ENCODE results near the gene ITGA2B.
A peak's percentile ranks its signal among the peaks of the same experiment; 100 is the strongest.
"Not testable (repeated sequence)": the region's sequence is repeated elsewhere in the genome, so short reads cannot be mapped to it uniquely, and the experiment has no call there.

ITGA2B gene

DNA sequence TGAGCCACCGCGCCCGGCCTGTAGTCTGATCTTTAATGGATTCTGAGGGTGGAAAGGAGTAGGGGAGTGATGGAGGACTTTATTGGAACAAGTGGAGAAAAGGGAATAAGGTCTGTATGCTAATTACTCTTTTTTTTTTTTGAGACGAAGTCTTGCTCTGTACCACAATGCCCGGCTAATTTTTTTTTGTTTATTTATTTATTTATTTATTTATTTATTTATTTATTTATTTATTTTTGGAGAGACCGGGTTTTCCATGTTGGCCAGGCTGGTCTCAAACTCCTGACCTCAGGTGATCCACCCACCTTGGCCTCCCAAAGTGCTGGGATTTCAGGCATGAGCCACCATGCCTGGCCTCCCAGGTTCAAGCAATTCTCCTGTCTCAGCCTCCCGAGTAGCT is 59.9 kb downstream of the ITGA2B start:
- not testable (repeated sequence) for DNase-seq

DNA sequence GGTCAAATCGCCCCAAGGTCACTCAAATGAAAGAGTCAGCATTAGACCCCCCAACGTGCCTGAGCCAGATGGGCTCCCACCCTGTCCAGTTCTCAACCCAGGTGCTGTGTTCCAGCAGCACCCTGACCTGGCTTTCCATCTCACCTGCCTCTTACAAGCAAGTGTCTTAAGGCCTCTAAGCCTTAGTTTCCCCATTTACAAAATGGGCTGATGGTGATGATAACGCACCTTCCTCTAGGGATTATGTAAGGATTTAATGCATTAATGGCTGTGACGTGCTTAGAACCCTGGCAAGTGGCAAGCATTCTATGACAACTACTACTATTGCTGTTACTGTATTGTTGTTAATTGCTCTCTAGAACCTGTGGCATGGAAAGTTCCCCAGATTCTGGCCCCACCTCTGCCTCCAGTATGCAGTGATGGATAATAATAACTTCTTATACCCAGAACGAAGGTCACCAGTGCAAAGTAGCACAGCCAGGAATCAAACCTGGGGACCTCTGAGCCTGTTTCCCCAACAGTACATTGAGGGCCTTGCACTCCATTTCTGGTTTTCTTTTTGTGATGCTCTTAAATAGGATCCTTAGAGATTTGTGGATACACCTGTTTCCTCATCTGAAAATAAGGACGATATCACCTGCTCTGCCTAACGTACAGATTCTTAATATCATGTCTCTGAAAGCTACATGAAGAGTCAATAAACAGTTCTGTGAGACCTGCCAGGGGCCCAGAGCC is 61.6 kb downstream of the ITGA2B start:
- DNase-seq, result no peak

DNA sequence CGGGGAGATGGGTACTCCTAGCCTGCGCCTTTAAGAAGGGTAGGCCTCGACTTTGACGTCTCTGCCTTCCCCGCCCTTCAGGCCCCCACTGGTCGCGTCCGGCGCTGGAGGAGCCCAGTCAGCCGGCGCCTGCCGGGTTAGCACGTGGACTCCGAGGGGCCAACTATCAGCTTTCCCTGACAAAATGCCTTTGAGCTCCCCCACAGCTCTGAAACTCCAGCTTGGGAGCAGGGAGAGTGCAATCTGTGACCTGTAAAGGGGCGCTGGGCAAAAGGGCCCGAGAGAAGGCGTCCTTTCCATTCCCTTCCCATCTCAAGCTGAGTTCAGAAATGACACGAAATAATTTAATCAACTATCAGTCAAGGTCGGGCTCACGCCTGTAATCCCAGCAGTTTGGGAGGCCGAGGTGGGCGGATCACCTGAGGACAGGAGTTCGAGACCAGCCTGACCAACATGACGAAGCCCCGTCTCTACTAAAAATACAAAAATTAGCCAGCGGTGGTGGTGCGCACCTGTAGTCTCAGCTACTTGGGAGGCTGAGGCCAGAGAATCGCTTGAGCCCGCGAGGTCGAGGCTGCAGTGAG is 62.5 kb downstream of the ITGA2B start:
- peak; percentile 90 to 92 for DNase-seq

DNA sequence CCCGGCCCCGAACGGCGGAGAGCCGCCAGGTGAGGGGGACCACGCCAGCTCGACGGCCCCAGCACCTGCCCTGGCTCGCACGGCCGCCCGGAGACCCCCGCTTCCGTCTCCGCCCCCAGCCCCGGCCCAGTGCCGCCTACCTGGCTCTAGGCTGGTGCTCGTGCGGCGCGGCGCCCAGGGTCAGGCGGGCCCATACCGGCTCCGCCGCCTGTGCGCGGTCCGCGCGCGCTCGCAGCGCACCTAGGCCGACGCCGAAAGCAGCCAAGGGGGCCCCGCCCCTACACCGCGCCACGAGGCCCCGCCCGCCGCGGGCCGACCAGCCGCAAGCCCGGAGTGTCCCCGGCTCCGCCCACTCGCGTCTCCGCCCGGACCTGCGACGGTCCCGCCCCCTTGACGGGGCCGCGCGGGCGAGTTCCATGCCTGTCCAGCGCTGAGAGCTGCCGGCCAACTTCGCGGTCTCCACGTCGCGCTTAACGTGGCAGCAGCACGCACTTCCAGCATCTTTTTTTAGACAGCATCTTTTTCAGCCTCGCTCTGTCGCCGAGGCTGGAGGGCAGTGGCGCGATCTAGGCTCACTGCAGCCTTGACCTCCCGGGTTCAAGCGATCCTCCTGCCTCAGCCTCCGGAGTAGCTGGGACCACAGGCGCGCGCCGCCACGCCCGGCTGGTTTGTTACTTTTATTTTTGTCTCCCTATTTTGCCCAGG is 64.7 kb downstream of the ITGA2B start, which contains the start of gene SLC25A39:
SLC25A39 (minus strand) TSS at position 253 of the 705 bp plus-strand sequence. CDS start 1,261 bp downstream, outside the sequence.
- DNase-seq, result peak; percentile 96 to 97

DNA sequence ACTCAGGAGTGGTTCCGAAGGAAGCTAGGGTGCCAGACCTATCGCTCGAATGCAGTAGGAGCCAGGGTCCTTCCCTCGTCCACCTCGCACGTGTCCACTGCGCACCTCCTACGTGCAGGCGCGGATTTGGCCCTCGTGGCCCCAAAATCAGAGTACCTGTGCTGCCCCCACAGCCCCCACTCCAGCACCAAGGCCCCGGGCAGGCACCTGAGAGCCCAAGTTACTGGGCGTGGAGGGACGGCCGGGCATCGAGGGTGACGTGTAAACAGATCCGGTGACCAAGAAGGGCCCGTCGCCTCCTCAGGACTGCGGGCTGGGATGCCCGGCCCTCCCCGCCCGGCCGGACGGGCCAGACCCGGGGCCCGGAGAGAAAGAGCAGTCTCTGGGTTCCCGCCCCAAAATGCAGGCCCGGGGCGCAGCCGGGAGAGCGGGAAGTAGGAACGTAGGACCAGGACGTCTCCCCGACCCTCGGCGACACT is 65.3 kb downstream of the ITGA2B start:
- no peak for DNase-seq

DNA sequence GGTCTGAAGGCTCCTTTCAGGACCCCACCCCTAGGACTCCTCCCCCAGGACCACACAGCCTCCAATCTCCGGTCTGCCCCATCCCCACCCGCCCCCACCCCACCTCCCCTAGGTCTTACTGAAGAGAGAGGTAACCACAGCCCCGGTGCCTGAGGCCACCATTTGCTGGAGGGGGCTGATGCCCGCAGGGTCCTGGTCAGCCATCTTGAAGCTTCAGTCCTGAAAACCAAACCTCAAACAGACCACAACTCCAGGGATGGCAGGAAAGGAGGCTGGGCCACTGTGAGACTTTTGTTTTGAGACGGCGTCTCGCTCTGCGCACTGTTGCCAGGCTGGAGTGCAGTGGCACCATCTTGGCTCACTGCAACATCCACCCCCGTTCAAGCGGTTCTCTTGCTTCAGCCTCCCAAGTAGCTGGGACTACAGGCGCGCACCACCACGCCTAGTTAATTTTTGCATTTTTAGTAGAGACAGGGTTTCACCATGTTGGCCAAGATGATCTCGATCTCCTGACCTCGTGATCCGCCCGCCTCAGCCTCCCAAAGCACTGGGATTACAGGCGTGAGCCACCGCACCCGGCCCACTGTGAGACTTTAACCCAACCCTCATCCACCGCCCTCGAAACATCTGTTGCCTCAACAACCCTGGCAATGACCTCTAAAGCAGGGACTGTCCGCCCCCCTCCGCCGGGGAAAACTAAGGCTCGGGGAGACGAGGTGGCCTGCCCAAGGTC is 65.9 kb downstream of the ITGA2B start:
- DNase-seq, result no peak

DNA sequence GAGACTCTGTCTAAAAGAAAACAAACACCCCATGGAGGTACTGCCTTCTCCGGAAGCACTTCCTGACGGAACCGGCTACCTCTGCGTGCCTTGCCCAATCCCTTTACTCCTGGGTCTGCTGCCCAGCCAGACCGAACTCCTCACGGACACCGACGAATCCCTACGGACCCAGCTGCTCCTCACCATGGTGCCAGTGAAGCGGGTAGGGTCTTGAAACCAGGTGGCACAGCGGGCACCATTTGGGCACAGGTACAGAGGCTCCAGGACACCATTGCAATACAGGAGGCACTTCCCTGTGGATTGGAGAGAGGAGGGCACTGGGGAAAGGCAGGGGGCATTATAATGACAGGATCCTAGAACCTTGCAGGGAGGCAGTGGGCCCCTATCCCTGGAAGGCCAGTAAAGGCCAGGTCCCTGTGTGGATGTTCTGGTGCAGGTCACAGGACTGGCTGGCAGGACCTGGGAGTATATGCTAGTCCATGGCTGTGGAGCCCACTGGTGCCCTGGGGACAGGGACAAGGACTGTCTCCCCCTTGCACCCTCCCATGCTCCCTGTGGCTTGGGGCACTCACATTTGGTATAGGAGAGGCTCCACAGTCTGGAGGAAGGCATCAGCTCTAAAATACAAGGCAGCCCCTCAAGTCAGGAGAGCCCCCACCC is 67.1 kb downstream of the ITGA2B start:
- no peak for DNase-seq

All from stimulated activated CD4-positive, alpha-beta T cell treated with anti-CD3 and anti-CD28 coated beads, Interleukin-2, amount 100 ng/mL, for 24 hours (primary cell).